Sigmoid colon (tissue), 4 donors: ENCODE measurements around the gene PIGH.

Experiments used
- CTCF ChIP-seq, 4 experiments: fragments of 450-650 bp in 3 of 4; fragments of 200-600 bp in 1 of 4; IDR thresholded peaks; one replicate each; pipeline ENCODE4 v1.5.1; 2016 to 2019; ENCODE audit warnings: antibody characterized with exemption in 4 of 4, mild to moderate bottlenecking in 3 of 4, moderate library complexity in 2 of 4
- POLR2AphosphoS5 ChIP-seq, 4 donors: sonication (generic); formaldehyde crosslinking; IDR thresholded peaks; one replicate each; pipeline ENCODE4 v1.6.1; 2017; ENCODE audit warnings: antibody characterized with exemption in 4 of 4

- TF ChIP-seq CTCF (IDR thresholded peaks at IDR 0.05) (no peak), POLR2AphosphoS5 (IDR thresholded peaks at IDR 0.05) (no peak)
Measured at GRCh38 chr14:67557118-67557517, 43.0 kb downstream of the PIGH start.
